SHP77 (cell line): ENCODE data around the gene COPG2.
"Not testable (repeated sequence)": the region's sequence is repeated elsewhere in the genome, so short reads cannot be mapped to it uniquely, and the experiment has no call there.

ENCODE experiments used
- DNase-seq, 2 experiments: peaks; one replicate each; lab custom pipeline; 2025; lab: John Stamatoyannopoulos, UW

The COPG2 gene

GRCh38 chr7:130560972-130561371, 107.6 kb downstream of the COPG2 start:
- DNase-seq: no peak

DNA sequence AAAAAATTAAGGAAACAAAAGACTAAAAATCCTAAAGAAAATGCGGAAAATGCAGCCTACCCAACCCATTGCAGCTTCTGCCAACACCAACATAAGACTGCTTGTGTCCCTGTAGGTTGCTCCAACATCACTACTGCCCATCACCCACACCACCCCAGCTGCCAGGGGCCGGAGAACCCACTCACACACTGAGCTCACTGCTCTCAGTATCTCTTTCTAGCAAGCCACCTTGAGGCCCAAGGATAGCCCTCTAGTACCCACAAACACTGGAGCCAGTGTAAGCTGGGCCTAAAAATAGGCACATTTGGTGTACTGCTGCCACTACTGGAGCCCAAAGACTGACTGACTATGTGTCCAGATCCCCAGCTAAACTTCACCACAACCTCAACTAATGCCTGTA, 109.4 kb downstream of the COPG2 start:
- DNase-seq: no peak

- no peak for DNase-seq
Measured at GRCh38 chr7:130554481-130554880, 114.1 kb downstream of the COPG2 start.

GRCh38 chr7:130553398-130554029, 115.0 kb downstream of the COPG2 start:
- no peak for DNase-seq

GRCh38 chr7:130544356-130544755, 124.2 kb downstream of the COPG2 start:
- no peak for DNase-seq

DNA sequence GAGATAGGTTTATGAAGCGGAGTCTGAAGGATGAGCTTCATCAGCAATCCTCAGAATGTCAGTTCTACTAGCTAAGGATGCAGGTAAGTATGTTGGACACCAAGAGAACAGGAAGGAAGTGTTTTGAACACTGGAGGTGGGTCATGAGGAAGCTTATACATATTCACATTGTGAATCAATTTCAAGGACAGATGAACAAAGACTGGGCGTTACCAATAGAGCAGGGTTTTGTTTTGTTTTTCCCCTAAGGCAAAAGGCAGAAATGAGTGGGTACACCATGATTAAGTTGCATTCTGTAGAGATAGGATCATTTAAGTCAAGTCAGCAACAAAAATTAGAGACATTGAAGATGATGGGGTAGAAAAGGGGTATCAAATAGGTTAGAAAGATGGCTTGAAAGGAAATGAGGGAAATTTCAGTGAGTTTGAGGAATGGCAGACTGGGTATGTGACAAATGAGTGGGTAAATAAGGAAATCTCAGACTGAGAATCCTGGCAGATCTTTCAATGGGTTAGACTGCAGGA, 125.0 kb downstream of the COPG2 start:
- DNase-seq: no peak

GRCh38 chr7:130542297-130542696, 126.3 kb downstream of the COPG2 start:
- not testable (repeated sequence) for DNase-seq

DNA sequence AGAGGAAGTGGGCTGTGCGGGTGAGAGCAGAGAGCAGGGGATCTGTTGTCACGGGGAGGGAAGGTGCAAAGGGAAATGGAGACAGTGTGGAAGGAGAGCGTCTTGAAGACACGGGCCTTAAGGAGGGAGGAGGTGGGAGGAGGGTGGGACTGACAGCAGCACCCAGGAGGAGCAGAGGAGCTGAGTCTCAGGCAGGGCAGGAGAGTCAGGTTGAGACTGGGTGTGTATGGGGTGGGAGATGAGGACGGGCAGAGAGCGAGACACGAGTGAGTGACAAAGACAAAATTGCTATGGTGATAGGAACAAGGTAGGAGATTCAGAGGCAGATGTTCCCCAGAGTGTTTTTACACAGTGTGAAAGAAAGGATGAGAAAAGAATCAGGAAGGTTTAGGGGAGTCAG, 127.3 kb downstream of the COPG2 start:
- not testable (repeated sequence) for DNase-seq

- DNase-seq: not testable (repeated sequence)
Measured at GRCh38 chr7:130537894-130538293, 130.7 kb downstream of the COPG2 start.

DNA sequence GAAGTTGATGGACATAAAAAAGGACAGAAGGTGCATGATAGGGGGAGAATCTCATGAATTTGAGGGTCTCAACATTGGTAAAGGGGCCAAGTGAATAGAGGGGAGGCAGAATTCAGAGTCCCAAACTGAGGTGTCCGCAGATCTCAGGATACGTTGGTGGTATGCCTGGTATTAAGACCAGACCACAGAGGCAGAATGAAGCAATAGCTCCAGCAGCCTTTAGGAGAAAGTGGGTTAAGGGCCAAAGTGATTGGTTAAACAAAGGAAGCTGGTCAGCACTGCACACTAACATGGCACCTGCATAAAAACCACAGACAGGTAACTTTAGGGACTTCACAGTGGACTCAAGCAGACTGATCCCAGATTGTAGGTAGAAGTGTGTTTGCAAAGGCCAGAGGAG, 139.1 kb downstream of the COPG2 start:
- no peak for DNase-seq

DNA sequence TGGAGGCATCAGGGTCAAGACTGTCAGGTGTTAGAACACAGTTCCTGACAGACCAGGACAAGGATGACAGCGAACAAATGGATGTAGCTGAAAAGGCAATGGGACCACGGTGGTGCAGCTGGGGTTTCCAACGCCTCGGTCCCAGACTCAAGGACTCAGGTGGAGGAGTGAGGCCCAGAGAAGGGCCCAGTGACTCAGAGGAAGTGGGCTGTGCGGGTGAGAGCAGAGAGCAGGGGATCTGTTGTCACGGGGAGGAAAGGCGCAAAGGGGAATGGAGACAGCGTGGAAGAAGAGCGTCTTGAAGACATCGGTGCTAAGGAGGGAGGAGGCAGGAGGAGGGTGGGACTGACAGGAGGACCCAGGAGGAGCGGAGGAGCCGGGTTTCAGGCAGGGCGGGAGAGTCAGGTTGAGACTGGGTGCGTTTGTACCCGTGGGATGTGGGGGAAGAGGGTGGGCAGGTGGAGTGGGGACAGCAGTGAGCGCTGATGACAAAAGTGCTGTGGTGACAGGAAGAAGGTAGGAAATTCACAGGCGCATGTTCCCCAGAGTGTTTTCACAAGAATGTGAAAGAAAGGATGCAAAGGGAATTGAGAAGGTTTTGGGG, 140.7 kb downstream of the COPG2 start:
- not testable (repeated sequence) for DNase-seq

GRCh38 chr7:130524628-130525027, 143.9 kb downstream of the COPG2 start:
- DNase-seq: no peak

- not testable (repeated sequence) for DNase-seq
Measured at GRCh38 chr7:130523519-130524125, 144.9 kb downstream of the COPG2 start.

DNA sequence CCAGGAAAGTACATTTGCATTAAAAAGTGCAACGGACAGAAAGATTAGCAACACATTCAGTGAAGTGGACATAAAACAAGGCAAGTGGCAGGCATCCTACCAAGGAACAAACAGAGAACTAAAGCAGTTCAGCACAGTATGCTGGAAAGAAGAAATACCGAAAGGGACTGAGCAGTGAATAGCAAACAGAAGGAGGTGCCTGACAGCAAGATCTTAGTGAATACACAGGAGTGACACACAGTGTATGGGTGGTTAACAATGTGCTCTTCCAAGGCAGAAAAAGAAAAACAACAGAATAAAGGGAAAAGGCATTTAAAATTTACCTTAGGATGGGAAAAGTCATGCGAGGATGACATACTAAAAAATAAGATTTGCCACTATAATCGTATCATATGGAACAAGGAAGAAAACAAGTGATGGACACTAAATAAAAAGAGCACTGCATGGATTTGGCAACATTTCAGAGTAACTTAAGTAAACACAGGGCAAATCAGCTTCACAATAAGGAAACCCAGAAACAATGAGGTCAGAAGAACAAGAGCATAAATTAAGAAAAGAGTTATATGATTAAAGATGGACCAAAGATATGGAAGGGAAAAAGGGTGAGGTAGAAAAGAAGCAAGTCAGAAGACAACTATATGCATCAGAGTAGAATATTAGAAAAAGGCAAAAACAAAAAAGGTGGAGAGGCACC, 147.1 kb downstream of the COPG2 start:
- no peak for DNase-seq

- no peak for DNase-seq
Measured at GRCh38 chr7:130515315-130516040, 153.1 kb downstream of the COPG2 start.

DNA sequence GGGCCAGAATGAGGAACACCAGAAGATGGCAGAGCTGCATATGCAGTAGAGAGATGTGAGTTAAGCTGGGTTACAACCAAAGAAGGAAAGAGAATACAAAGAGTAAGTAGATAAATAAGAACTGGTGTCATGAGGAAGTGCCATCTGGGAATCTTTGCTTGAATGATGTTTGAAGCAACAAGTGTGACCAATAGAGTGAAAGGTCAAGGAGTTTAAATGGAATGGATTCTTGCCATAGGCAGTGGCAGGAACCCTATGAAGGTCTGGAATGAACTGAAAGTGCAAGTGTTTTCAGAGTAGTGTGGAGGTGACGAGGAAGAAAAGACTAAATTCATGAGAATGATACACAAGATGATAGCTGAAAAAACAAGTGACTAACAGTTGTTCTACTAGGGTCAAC, 155.1 kb downstream of the COPG2 start:
- DNase-seq: no peak

- not testable (repeated sequence) for DNase-seq
Measured at GRCh38 chr7:130512038-130512437, 156.5 kb downstream of the COPG2 start.

GRCh38 chr7:130506358-130506757, 162.2 kb downstream of the COPG2 start:
- no peak for DNase-seq

- DNase-seq: no peak
Measured at GRCh38 chr7:130505753-130506152, 162.8 kb downstream of the COPG2 start.

- DNase-seq: no peak
Measured at GRCh38 chr7:130500910-130501309, 167.6 kb downstream of the COPG2 start.

DNA sequence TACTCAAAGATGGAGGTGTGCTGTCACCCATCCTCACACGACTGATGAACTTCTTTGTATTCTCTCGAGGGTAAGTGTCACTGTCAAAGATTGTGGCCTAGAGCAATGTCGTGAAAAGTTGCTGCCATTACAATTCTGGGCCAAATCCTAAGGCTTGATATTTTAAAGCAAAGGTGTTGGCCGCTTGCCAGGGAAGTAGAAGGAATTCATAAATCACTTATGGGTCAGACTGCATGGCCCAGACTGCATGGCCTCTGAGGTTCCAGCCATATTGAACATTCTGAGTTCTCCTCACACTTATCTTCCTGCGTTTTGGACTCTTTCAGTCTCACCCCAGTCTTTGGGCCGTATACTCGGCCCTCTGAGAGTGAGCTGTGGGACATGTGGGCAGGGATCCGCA, 168.1 kb downstream of the COPG2 start:
- DNase-seq: no peak

GRCh38 chr7:130494431-130494858, 174.1 kb downstream of the COPG2 start:
- DNase-seq: no peak
